ENCODE measurements around the gene CUL4A.
A peak's percentile ranks its signal among the peaks of the same experiment; 100 is the strongest.

Gene CUL4A

GRCh38 chr13:113297370-113298042 lies 88.1 kb downstream of the CUL4A start:
- peak; percentile 10; the same call in 2 of the 3 replicates for ATAC-seq
- no peak for TF ChIP-seq OSR1 (CRISPR knock-in tag; IDR thresholded peaks at IDR 0.05)
- TF ChIP-seq CSDC2 (CRISPR knock-in tag; IDR thresholded peaks at IDR 0.05) = 0 out of 2 replicates have a peak, but pooled peaks have one; percentile 1

GRCh38 chr13:113298043-113298945 lies 88.9 kb downstream of the CUL4A start:
- ATAC-seq = no peak
- TF ChIP-seq ARNTL (CRISPR knock-in tag; IDR thresholded peaks at IDR 0.05; ENCODE audit: borderline replicate concordance, low read depth) (no peak), TOX (CRISPR knock-in tag; IDR thresholded peaks at IDR 0.05; ENCODE audit: borderline replicate concordance) (no peak), CSDC2 (CRISPR knock-in tag; IDR thresholded peaks at IDR 0.05) (no peak), ZFP3 (CRISPR knock-in tag; IDR thresholded peaks at IDR 0.05) (no peak), ZNF565 (CRISPR knock-in tag; conservative IDR thresholded peaks at IDR 0.05; ENCODE audit: low read depth) (no peak), OSR1 (CRISPR knock-in tag; IDR thresholded peaks at IDR 0.05) (no peak), ESRRG (CRISPR knock-in tag; IDR thresholded peaks at IDR 0.05) (no peak), CSRNP3 (CRISPR knock-in tag; IDR thresholded peaks at IDR 0.05) (no peak), ZC3H10 (CRISPR knock-in tag; IDR thresholded peaks at IDR 0.05) (no peak), GLIS3 (CRISPR knock-in tag; IDR thresholded peaks at IDR 0.05) (no peak), ZNF8 (CRISPR knock-in tag; IDR thresholded peaks at IDR 0.05) (no peak), POU6F1 (CRISPR knock-in tag; IDR thresholded peaks at IDR 0.05; ENCODE audit: borderline replicate concordance, low read depth) (no peak), CREB5 (CRISPR knock-in tag; IDR thresholded peaks at IDR 0.05; ENCODE audit: low read depth) (no peak), ISL1 (CRISPR knock-in tag; IDR thresholded peaks at IDR 0.05) (no peak)

- TF ChIP-seq BACH2 (CRISPR knock-in tag; IDR thresholded peaks at IDR 0.05; ENCODE audit: borderline replicate concordance) (no peak), RARB (CRISPR knock-in tag; IDR thresholded peaks at IDR 0.05) (no peak), PPARA (CRISPR knock-in tag; IDR thresholded peaks at IDR 0.05; ENCODE audit: borderline replicate concordance) (no peak), SNAI2 (CRISPR knock-in tag; IDR thresholded peaks at IDR 0.05) (no peak), ZNF8 (CRISPR knock-in tag; IDR thresholded peaks at IDR 0.05) (no peak), ZFP30 (CRISPR knock-in tag; IDR thresholded peaks at IDR 0.05) (no peak), ZFP3 (CRISPR knock-in tag; IDR thresholded peaks at IDR 0.05) (no peak), ARNTL (CRISPR knock-in tag; IDR thresholded peaks at IDR 0.05; ENCODE audit: borderline replicate concordance, low read depth) (no peak), ESRRG (CRISPR knock-in tag; IDR thresholded peaks at IDR 0.05) (no peak), OSR1 (CRISPR knock-in tag; IDR thresholded peaks at IDR 0.05) (no peak), PATZ1 (CRISPR knock-in tag; IDR thresholded peaks at IDR 0.05; ENCODE audit: borderline replicate concordance) (no peak), TCF4 (CRISPR knock-in tag; IDR thresholded peaks at IDR 0.05; ENCODE audit: borderline replicate concordance) (no peak), ZNF70 (CRISPR knock-in tag; IDR thresholded peaks at IDR 0.05) (no peak), ZNF565 (CRISPR knock-in tag; conservative IDR thresholded peaks at IDR 0.05; ENCODE audit: low read depth) (no peak), CSRNP3 (CRISPR knock-in tag; IDR thresholded peaks at IDR 0.05) (no peak), ZC3H10 (CRISPR knock-in tag; IDR thresholded peaks at IDR 0.05) (no peak), ISL1 (CRISPR knock-in tag; IDR thresholded peaks at IDR 0.05) (no peak)
Observed at GRCh38 chr13:113299951-113300350, 90.5 kb downstream of the CUL4A start.

More at GRCh38 chr13:113299951-113300350, 90.5 kb downstream of the CUL4A start:
- ATAC-seq = no peak

Measured in SK-N-SH treated with all-trans-retinoic acid at 6 μM for 48 hours (cell line).